ENCODE measurements around the gene PAF1. TPM values are rescaled to one million over a fixed set of nuclear protein-coding genes. Genes with fewer than 3 reads are reported as not detected.

The PAF1 gene
- total and polyA plus RNA-seq, 2 of the 13 experiments (the other 11 are each of a cell fraction or from before 2014, with no cell fraction given): 30.2 to 31.1 TPM

- TF ChIP-seq NCOA1 (CRISPR knock-in tag; IDR thresholded peaks at IDR 0.05) (no peak), ONECUT2 (CRISPR knock-in tag; IDR thresholded peaks at IDR 0.05) (no peak), ISL2 (CRISPR knock-in tag; IDR thresholded peaks at IDR 0.05) (no peak), HHEX (CRISPR knock-in tag; IDR thresholded peaks at IDR 0.05) (no peak), HCFC1 (IDR thresholded peaks at IDR 0.05; ENCODE audit: low read depth, low read length) (no peak), ZNF232 (CRISPR knock-in tag; IDR thresholded peaks at IDR 0.05; ENCODE audit: borderline replicate concordance) (no peak), GTF3A (CRISPR knock-in tag; conservative IDR thresholded peaks at IDR 0.05) (no peak), CREB3 (CRISPR knock-in tag; IDR thresholded peaks at IDR 0.05) (no peak), ZNF878 (CRISPR knock-in tag; IDR thresholded peaks at IDR 0.05) (no peak), ATF7-NPFF (CRISPR knock-in tag; IDR thresholded peaks at IDR 0.05; ENCODE audit: low read depth) (0 out of 2 replicates have a peak, but pooled peaks have one; percentile 2), ZNF44 (CRISPR knock-in tag; IDR thresholded peaks at IDR 0.05) (no peak), MAFK (conservative IDR thresholded peaks at IDR 0.05 in 1 of 2, IDR thresholded peaks at IDR 0.05 in 1 of 2; ENCODE audit: low read length in 2 of 2) (no peak), HNF4A (CRISPR knock-in tag; IDR thresholded peaks at IDR 0.05) (peak; percentile 47; the same call in 1 of the 2 replicates), NFAT5 (CRISPR knock-in tag; IDR thresholded peaks at IDR 0.05) (no peak), GLI4 (CRISPR knock-in tag; IDR thresholded peaks at IDR 0.05; ENCODE audit: borderline replicate concordance) (no peak), RXRA (CRISPR knock-in tag; IDR thresholded peaks at IDR 0.05) (no peak), ZNF770 (CRISPR knock-in tag; IDR thresholded peaks at IDR 0.05) (0 out of 2 replicates have a peak, but pooled peaks have one; percentile 46), ZNF251 (CRISPR knock-in tag; IDR thresholded peaks at IDR 0.05) (no peak), CENPBD1 (CRISPR knock-in tag; IDR thresholded peaks at IDR 0.05; ENCODE audit: borderline replicate concordance, low read depth) (no peak), SP4 (CRISPR knock-in tag; IDR thresholded peaks at IDR 0.05) (no peak), ZNF329 (CRISPR knock-in tag; IDR thresholded peaks at IDR 0.05; ENCODE audit: low read depth) (no peak), HNF1B (CRISPR knock-in tag; IDR thresholded peaks at IDR 0.05) (no peak; the same call in 1 of the 2 replicates), ZNF589 (CRISPR knock-in tag; conservative IDR thresholded peaks at IDR 0.05) (no peak)
Observed at GRCh38 chr19:39411832-39412099, 20.9 kb upstream of the PAF1 start (continued).

Data from HepG2 (cell line).